ENCODE measurements around the gene TCAP.

The TCAP gene

GRCh38 chr17:39626171-39627046 lies 38.7 kb upstream of the TCAP start, which contains the start of gene PPP1R1B:
Gene PPP1R1B, plus strand, starts transcription at chr17:39626952. Its CDS starts 441 bp downstream, at chr17:39627393.
- no peak within 1 kb of the TSS for H3K4me3 ChIP-seq (ENCODE audit: low read length)
- no peak within 1 kb of the TSS for H3K27ac ChIP-seq (ENCODE audit: low read depth, low read length)
- H3K4me2 ChIP-seq (ENCODE audit: low read length) = no peak within 1 kb of the TSS
- H4K20me1 ChIP-seq (ENCODE audit: control insufficient read depth, insufficient read depth, low read depth, low read length) = no peaks in the 10 kb centered on the region
- peaks cover 21% of the 10 kb centered on the region for H3K4me1 ChIP-seq (ENCODE audit: control insufficient read depth, low read length)
- no peaks in the 10 kb centered on the region for H3K9me3 ChIP-seq (ENCODE audit: control insufficient read depth, insufficient read depth, low read length)
- no peaks in the 10 kb centered on the region for H3K36me3 ChIP-seq (ENCODE audit: control insufficient read depth, low read length)
- no peaks in the 10 kb centered on the region for H3F3A ChIP-seq (ENCODE audit: control insufficient read depth, insufficient read depth)
- no peaks in the 10 kb centered on the region for H3K9me2 ChIP-seq (replicated peaks; ENCODE audit: control insufficient read depth, low read length)
- TF ChIP-seq, protein P1, sequence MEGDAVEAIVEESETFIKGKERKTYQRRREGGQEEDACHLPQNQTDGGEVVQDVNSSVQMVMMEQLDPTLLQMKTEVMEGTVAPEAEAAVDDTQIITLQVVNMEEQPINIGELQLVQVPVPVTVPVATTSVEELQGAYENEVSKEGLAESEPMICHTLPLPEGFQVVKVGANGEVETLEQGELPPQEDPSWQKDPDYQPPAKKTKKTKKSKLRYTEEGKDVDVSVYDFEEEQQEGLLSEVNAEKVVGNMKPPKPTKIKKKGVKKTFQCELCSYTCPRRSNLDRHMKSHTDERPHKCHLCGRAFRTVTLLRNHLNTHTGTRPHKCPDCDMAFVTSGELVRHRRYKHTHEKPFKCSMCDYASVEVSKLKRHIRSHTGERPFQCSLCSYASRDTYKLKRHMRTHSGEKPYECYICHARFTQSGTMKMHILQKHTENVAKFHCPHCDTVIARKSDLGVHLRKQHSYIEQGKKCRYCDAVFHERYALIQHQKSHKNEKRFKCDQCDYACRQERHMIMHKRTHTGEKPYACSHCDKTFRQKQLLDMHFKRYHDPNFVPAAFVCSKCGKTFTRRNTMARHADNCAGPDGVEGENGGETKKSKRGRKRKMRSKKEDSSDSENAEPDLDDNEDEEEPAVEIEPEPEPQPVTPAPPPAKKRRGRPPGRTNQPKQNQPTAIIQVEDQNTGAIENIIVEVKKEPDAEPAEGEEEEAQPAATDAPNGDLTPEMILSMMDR (IDR thresholded peaks at IDR 0.05; ENCODE audit: low read depth, low read length, poor library complexity, severe bottlenecking) = no peak
- TF ChIP-seq EZH2phosphoT487 (IDR thresholded peaks at IDR 0.05; ENCODE audit: borderline replicate concordance, low read length) = no peak
- H3K79me2 ChIP-seq (ENCODE audit: control insufficient read depth, low read length) = no peaks in the 10 kb centered on the region
- H3K27me3 ChIP-seq (ENCODE audit: control insufficient read depth, low read length) = peaks cover 19% of the 10 kb centered on the region

DNA sequence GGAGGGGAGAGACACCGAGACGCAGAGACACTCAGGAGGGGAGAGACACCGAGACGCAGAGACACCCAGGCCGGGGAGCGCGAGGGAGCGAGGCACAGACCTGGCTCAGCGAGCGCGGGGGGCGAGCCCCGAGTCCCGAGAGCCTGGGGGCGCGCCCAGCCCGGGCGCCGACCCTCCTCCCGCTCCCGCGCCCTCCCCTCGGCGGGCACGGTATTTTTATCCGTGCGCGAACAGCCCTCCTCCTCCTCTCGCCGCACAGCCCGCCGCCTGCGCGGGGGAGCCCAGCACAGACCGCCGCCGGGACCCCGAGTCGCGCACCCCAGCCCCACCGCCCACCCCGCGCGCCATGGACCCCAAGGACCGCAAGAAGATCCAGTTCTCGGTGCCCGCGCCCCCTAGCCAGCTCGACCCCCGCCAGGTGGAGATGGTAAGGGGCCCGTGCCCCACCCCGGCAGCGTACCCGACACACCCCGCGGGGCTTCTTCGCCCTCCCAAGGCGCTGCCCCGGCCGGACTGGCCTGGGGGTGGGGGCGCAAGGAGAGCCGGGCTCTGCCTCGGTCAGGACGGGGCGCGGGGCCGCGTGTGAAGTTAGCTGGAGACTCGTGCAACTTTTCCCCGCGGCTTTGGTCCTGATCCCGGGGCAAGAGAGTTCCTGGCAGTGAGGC lies 38.0 kb upstream of the TCAP start:
- Histone ChIP-seq H3K79me2 (ENCODE audit: control insufficient read depth, low read length) (no peaks in the 10 kb centered on the region), H3K9me3 (ENCODE audit: control insufficient read depth, insufficient read depth, low read length) (no peaks in the 10 kb centered on the region), H3K4me1 (ENCODE audit: control insufficient read depth, low read length) (peaks cover 18% of the 10 kb centered on the region), H3K4me3 (ENCODE audit: low read length) (no peak overlapping the region), H3F3A (ENCODE audit: control insufficient read depth, insufficient read depth) (no peaks in the 10 kb centered on the region), H4K20me1 (ENCODE audit: control insufficient read depth, insufficient read depth, low read depth, low read length) (no peaks in the 10 kb centered on the region), H3K27ac (ENCODE audit: low read depth, low read length) (no peak overlapping the region), H3K9me2 (replicated peaks; ENCODE audit: control insufficient read depth, low read length) (no peaks in the 10 kb centered on the region), H3K4me2 (ENCODE audit: low read length) (no peak overlapping the region), H3K36me3 (ENCODE audit: control insufficient read depth, low read length) (no peaks in the 10 kb centered on the region), H3K27me3 (ENCODE audit: control insufficient read depth, low read length) (peaks cover 19% of the 10 kb centered on the region)
- no peak for TF ChIP-seq EZH2phosphoT487 (IDR thresholded peaks at IDR 0.05; ENCODE audit: borderline replicate concordance, low read length)
- TF ChIP-seq, protein P1 (IDR thresholded peaks at IDR 0.05; ENCODE audit: low read depth, low read length, poor library complexity, severe bottlenecking) = no peak

DNA sequence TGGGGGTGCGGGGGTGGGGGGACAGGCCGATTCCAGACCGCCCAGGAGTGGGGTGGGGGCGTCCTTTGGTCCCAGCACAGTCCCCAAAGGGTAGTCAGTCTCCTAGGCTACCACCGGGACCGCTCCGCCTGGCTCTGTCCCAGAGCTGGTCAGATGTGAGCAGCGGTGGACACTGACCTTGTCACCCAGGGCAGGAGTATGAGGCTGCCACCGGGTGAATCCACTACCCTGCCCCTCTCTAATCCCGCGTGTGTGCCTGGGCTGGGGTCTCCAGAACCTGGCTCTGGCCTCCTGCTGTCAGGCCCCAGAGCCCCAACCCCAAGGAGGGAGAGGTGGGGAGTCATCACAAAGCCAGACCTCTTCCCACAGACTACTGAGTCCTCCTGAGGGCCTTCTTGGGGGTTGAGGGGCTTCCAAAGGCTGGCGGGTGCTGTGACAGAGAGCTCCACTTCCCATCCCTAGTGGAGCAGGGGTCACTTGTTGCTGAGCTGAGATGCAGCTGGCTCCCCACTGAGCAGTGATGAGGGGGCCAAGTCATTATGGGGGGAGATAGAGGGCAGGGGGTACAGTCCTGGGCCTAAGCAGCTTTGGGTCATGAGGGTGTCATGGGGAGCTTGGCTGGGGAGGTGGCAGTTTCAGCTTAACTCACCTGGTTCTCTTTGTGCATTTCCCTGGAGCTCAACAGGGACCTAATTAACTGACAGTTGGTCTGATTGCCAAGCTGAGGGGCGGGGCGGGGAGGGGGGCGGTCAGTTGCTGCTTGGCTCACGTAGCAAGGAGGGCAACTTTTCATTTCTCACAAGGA lies 37.2 kb upstream of the TCAP start:
- peaks cover 11% of the 10 kb centered on the region for H3K4me1 ChIP-seq (ENCODE audit: control insufficient read depth, low read length)
- TF ChIP-seq, protein P1 (IDR thresholded peaks at IDR 0.05; ENCODE audit: low read depth, low read length, poor library complexity, severe bottlenecking) = no peak
- no peak for TF ChIP-seq EZH2phosphoT487 (IDR thresholded peaks at IDR 0.05; ENCODE audit: borderline replicate concordance, low read length)
- no peak overlapping the region for H3K4me2 ChIP-seq (ENCODE audit: low read length)
- H3K27me3 ChIP-seq (ENCODE audit: control insufficient read depth, low read length) = peaks cover 19% of the 10 kb centered on the region
- no peaks in the 10 kb centered on the region for H3K9me3 ChIP-seq (ENCODE audit: control insufficient read depth, insufficient read depth, low read length)
- H3F3A ChIP-seq (ENCODE audit: control insufficient read depth, insufficient read depth) = no peaks in the 10 kb centered on the region
- H4K20me1 ChIP-seq (ENCODE audit: control insufficient read depth, insufficient read depth, low read depth, low read length) = no peaks in the 10 kb centered on the region
- no peak overlapping the region for H3K27ac ChIP-seq (ENCODE audit: low read depth, low read length)
- no peaks in the 10 kb centered on the region for H3K36me3 ChIP-seq (ENCODE audit: control insufficient read depth, low read length)
- no peak overlapping the region for H3K4me3 ChIP-seq (ENCODE audit: low read length)
- no peaks in the 10 kb centered on the region for H3K9me2 ChIP-seq (replicated peaks; ENCODE audit: control insufficient read depth, low read length)
- H3K79me2 ChIP-seq (ENCODE audit: control insufficient read depth, low read length) = no peaks in the 10 kb centered on the region

All from DOHH2 (cell line).